GM12878 (cell line): ENCODE data around the gene BTBD19.

Experiments
- CTCF ChIP-seq, 3 experiments: IDR thresholded peaks in 2 of 3; conservative IDR thresholded peaks in 1 of 3; 2 replicates each; pipeline ENCODE4 v1.5.1; 2011; ENCODE audit warnings: low read depth in 3 of 3, low read length in 3 of 3, mild to moderate bottlenecking in 3 of 3, control low read depth in 2 of 3, moderate library complexity in 2 of 3, inconsistent platforms in 1 of 3, mixed read lengths in 1 of 3; ENCODE audit not compliant: control insufficient read depth in 2 of 3, insufficient read depth in 1 of 3; ENCODE audit errors: extremely low read depth in 1 of 3
- NR2C2 ChIP-seq: IDR thresholded peaks from 2 replicates; pipeline ENCODE4 v1.6.1; 2011; ENCODE audit warnings: borderline replicate concordance, low read depth; ENCODE audit not compliant: control insufficient read depth, insufficient read length
- PBX3 ChIP-seq: IDR thresholded peaks from 2 replicates; pipeline ENCODE4 v1.6.1; 2011; ENCODE audit warnings: mild to moderate bottlenecking, low read depth, low read length, moderate library complexity; ENCODE audit not compliant: insufficient replicate concordance

GRCh38 chr1:44846985-44847384, 38.7 kb downstream of the BTBD19 start:
- TF ChIP-seq CTCF (IDR thresholded peaks at IDR 0.05 in 2 of 3, conservative IDR thresholded peaks at IDR 0.05 in 1 of 3; ENCODE audit: control insufficient read depth in 2 of 3, extremely low read depth in 1 of 3, insufficient read depth in 1 of 3, low read depth in 3 of 3, low read length in 3 of 3) = no peak
- TF ChIP-seq PBX3 = no peak
- no peak for TF ChIP-seq NR2C2
